Measurements from ENCODE around the gene APOF.

Gene APOF

GRCh38 chr12:56334490-56334793 lies 28.2 kb downstream of the APOF start:
- H3K4me3 ChIP-seq (ENCODE audit: low read depth, low read length), result peak overlapping the region; percentile 69
- TF ChIP-seq, protein P1, sequence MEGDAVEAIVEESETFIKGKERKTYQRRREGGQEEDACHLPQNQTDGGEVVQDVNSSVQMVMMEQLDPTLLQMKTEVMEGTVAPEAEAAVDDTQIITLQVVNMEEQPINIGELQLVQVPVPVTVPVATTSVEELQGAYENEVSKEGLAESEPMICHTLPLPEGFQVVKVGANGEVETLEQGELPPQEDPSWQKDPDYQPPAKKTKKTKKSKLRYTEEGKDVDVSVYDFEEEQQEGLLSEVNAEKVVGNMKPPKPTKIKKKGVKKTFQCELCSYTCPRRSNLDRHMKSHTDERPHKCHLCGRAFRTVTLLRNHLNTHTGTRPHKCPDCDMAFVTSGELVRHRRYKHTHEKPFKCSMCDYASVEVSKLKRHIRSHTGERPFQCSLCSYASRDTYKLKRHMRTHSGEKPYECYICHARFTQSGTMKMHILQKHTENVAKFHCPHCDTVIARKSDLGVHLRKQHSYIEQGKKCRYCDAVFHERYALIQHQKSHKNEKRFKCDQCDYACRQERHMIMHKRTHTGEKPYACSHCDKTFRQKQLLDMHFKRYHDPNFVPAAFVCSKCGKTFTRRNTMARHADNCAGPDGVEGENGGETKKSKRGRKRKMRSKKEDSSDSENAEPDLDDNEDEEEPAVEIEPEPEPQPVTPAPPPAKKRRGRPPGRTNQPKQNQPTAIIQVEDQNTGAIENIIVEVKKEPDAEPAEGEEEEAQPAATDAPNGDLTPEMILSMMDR (IDR thresholded peaks at IDR 0.05; ENCODE audit: borderline replicate concordance, insufficient read depth, low read depth, low read length), result no peak

DNA sequence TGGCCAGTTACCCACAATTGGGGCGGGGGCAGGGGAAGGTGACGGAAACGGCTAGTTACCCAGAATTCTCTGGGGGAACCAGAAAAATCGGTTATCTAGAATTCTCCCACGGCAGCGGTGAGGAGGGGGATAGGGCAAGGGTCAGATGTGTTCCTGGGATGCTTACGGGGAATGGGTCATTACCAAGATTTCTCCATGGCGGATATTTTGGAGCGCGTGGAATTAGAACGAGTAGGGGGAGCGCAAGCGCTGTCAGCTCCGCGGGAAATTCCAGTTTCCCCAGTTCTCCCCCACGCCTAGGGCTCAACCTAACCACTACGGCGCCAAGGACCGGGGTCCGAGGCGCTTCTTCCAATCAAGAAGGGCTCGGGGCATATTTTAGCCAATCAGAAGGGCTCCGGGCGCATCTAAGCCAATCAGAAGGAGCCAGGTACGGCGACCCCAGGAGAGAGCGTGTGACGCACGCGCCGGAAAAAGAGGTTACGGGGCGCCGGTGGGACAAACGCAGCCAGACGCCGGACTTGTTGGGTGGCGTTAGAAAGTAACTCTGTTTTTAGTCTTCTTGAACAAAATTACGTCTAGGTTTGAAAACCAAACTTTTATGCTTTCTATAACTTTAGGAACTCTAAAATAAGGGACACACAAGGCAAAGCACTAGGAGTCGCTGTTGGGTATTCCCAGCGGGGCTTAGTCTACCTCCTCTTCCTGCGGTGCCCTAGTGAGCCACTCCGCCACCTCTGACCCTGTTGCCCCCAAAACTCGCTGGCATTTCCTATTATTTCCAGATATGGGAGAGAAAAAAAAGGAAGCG lies 28.8 kb downstream of the APOF start, which contains the start of gene PAN2:
PAN2 (minus strand) TSS at position 322 of the 811 bp plus-strand sequence. CDS start 906 bp downstream, outside the sequence.
- TF ChIP-seq, protein P1 (IDR thresholded peaks at IDR 0.05; ENCODE audit: borderline replicate concordance, insufficient read depth, low read depth, low read length), result peak; percentile 50

GRCh38 chr12:56333197-56333678 lies 29.4 kb downstream of the APOF start:
- TF ChIP-seq, protein P1 (IDR thresholded peaks at IDR 0.05; ENCODE audit: borderline replicate concordance, insufficient read depth, low read depth, low read length), result no peak

More for the DNA sequence above, 28.8 kb downstream of the APOF start, which contains the start of gene PAN2:
- peak within 1 kb of the TSS; percentile 69 for H3K4me3 ChIP-seq (ENCODE audit: low read depth, low read length)

GRCh38 chr12:56332512-56333196 lies 30.0 kb downstream of the APOF start:
- TF ChIP-seq, protein P1 (IDR thresholded peaks at IDR 0.05; ENCODE audit: borderline replicate concordance, insufficient read depth, low read depth, low read length), result no peak
- peak overlapping the region; percentile 55 for H3K4me3 ChIP-seq (ENCODE audit: low read depth, low read length)

More at GRCh38 chr12:56333197-56333678, 29.4 kb downstream of the APOF start:
- H3K4me3 ChIP-seq (ENCODE audit: low read depth, low read length), result peak overlapping the region; percentile 55

DNA sequence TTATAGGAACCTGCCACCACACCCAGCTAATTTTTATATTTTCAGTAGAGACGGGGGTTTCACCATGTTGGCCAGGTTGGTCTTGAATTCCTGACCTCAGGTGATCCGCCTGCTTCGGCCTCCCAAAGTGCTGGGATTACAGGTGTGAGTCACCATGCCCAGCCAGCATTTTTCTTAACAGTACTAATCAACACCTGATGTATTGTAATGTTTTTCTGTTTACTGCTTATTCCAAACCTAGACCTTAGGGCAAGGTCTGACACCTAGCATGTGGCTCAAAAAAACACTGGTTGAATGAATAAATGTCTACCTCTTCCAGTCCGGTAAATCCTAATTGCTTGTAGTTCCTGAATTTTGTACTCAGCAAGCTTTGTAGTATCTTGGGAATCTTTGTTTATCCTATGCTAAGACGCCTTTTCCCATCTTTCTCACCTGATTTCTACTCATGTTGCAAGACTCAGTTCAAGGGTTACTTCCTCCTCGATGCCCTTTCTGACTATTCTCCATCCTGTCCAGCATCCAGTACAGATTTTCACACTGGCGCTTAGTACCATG lies 31.6 kb downstream of the APOF start:
- TF ChIP-seq, protein P1 (IDR thresholded peaks at IDR 0.05; ENCODE audit: borderline replicate concordance, insufficient read depth, low read depth, low read length), result no peak
- H3K4me3 ChIP-seq (ENCODE audit: low read depth, low read length), result no peak overlapping the region

- no peak overlapping the region for H3K4me3 ChIP-seq (ENCODE audit: low read depth, low read length)
- TF ChIP-seq, protein P1 (IDR thresholded peaks at IDR 0.05; ENCODE audit: borderline replicate concordance, insufficient read depth, low read depth, low read length), result no peak
Measured at GRCh38 chr12:56326533-56326932, 36.1 kb downstream of the APOF start.

All from GM12875 (cell line).